ENCODE data around the gene ECE1.

Gene ECE1

GRCh38 chr1:21313203-21313885 is 23.1 kb upstream of the ECE1 start:
- Histone ChIP-seq H3K9me3 (ENCODE audit: severe bottlenecking) (no peaks in the 10 kb centered on the region), H3K27me3 (ENCODE audit: insufficient read depth, low read depth, severe bottlenecking) (no peaks in the 10 kb centered on the region), H3K4me3 (ENCODE audit: low read depth, low read length) (no peak overlapping the region), H3K27ac (no peak overlapping the region), H3K36me3 (no peaks in the 10 kb centered on the region)
- no peak for DNase-seq
- TF ChIP-seq, protein P1, sequence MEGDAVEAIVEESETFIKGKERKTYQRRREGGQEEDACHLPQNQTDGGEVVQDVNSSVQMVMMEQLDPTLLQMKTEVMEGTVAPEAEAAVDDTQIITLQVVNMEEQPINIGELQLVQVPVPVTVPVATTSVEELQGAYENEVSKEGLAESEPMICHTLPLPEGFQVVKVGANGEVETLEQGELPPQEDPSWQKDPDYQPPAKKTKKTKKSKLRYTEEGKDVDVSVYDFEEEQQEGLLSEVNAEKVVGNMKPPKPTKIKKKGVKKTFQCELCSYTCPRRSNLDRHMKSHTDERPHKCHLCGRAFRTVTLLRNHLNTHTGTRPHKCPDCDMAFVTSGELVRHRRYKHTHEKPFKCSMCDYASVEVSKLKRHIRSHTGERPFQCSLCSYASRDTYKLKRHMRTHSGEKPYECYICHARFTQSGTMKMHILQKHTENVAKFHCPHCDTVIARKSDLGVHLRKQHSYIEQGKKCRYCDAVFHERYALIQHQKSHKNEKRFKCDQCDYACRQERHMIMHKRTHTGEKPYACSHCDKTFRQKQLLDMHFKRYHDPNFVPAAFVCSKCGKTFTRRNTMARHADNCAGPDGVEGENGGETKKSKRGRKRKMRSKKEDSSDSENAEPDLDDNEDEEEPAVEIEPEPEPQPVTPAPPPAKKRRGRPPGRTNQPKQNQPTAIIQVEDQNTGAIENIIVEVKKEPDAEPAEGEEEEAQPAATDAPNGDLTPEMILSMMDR (IDR thresholded peaks at IDR 0.05; ENCODE audit: low read depth, low read length), result no peak

DNA sequence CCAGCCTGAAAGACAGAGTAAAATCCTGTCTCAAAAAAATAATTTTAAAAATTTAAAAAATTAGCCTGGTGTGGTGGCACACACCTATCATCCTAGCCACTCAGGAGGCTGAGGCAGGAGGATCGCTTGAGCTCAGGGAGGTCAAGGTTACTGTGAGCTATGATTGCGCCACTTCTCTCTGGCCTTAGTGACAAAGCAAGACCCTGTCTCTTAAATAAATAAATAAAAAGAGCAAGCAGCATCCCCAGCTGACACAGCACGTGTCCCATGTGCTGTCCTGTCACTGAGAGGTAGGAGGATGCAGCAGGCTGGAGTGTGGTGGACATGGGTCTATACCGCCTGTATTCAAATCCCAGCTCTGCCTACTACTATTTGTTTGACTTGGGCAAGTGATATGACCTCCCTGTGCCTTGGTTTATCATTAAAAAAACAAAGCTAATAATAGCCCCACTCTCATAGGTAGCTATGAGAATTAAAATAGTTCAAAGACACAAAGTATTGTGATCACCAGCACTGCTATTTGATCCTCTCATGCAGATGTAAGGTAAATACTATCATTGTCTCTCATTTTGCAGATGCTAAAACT is 22.2 kb upstream of the ECE1 start:
- H3K27me3 ChIP-seq (ENCODE audit: insufficient read depth, low read depth, severe bottlenecking), result no peaks in the 10 kb centered on the region
- TF ChIP-seq, protein P1 (IDR thresholded peaks at IDR 0.05; ENCODE audit: low read depth, low read length), result no peak
- no peaks in the 10 kb centered on the region for H3K36me3 ChIP-seq
- H3K27ac ChIP-seq, result no peak overlapping the region
- H3K4me3 ChIP-seq (ENCODE audit: low read depth, low read length), result no peak overlapping the region
- no peaks in the 10 kb centered on the region for H3K9me3 ChIP-seq (ENCODE audit: severe bottlenecking)
- DNase-seq, result no peak

DNA sequence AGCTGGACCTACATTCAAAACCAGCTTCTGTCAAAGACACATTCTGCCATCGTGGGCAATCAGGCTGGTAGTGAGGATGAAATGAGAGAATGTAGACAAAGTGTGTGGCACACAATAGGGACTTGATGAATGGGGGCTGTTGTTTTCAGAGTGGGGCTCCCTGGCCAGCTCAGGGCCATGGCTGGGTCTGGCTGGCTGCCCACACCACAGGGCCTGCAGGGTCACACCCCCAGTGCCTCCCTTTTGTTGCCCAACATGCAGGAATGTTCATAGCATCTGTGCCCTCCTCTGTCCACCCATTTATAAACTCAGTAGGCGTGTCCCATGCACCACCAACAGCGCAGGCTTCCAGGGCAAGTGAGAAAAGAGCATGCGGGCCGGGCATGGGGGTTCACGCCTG is 20.8 kb upstream of the ECE1 start:
- H3K27me3 ChIP-seq (ENCODE audit: insufficient read depth, low read depth, severe bottlenecking), result no peaks in the 10 kb centered on the region
- no peak overlapping the region for H3K4me3 ChIP-seq (ENCODE audit: low read depth, low read length)
- no peak overlapping the region for H3K27ac ChIP-seq
- no peak for DNase-seq
- H3K36me3 ChIP-seq, result no peaks in the 10 kb centered on the region
- TF ChIP-seq, protein P1 (IDR thresholded peaks at IDR 0.05; ENCODE audit: low read depth, low read length), result no peak
- H3K9me3 ChIP-seq (ENCODE audit: severe bottlenecking), result no peaks in the 10 kb centered on the region

DNA sequence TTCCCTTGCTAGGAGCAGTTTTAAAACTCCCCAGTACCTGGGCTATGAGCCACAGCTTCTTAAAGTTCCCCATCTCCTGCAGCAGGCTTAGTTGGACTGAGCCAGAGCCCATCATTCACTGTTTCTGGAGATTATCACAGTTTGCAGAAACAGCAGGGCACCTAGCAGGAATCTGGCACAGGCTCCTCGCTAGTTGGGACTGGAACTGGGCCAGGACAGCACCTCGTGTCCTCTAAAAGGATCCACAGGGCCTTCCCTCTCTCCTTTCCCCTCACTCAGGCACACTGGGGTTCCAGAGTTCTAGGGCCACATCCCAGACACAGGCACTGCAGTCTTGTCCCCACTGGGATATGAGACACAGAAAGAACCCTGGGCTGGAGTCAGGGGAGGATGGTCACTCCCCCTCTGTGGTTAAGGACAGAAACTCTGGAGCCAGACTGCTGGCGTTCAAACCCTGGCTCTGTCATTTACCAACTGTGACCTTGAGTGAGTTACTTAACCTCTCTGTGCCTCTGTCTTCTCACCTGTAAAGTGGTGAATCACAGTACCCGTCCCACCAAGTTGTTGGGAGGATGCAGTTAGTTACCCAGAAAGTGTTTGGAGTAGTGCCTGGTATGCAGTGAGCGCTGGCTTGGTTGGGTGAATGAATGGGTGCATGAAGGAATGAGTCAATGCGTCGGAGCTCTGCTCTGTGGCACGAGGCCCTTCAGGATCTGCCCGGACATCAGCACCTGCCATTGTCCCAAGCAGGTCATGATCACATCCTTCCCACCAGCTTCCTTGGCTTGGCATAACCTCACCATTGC is 18.8 kb upstream of the ECE1 start:
- DNase-seq, result peak; percentile 28
- Histone ChIP-seq H3K9me3 (ENCODE audit: severe bottlenecking) (no peaks in the 10 kb centered on the region), H3K27ac (peak overlapping the region; percentile 36), H3K36me3 (no peaks in the 10 kb centered on the region), H3K27me3 (ENCODE audit: insufficient read depth, low read depth, severe bottlenecking) (no peaks in the 10 kb centered on the region), H3K4me3 (ENCODE audit: low read depth, low read length) (no peak overlapping the region)
- TF ChIP-seq, protein P1 (IDR thresholded peaks at IDR 0.05; ENCODE audit: low read depth, low read length), result no peak

DNA sequence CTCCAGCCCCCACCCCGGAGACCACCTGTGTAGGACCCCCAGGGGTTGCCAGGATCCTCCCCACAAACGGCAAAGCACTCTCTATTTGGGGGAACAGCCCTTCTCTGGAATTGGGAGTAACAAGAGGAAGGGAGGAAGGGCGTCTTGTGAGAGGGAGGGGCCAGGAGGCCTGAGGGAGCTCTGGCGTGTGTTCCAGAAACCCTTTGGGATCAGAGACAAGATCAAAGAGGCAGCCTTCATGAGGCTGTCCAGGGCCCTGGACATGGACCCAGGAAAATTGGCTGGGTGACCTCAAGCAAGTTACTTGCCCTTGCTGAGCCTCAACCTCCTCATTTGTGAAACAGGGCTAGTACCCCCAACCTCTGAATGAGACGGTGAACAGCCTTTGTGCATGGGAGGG is 18.1 kb upstream of the ECE1 start:
- DNase-seq, result no peak
- Histone ChIP-seq H3K27ac (no peak overlapping the region), H3K9me3 (ENCODE audit: severe bottlenecking) (no peaks in the 10 kb centered on the region), H3K27me3 (ENCODE audit: insufficient read depth, low read depth, severe bottlenecking) (no peaks in the 10 kb centered on the region), H3K4me3 (ENCODE audit: low read depth, low read length) (no peak overlapping the region), H3K36me3 (no peaks in the 10 kb centered on the region)
- TF ChIP-seq, protein P1 (IDR thresholded peaks at IDR 0.05; ENCODE audit: low read depth, low read length), result no peak

All from WERI-Rb-1 (cell line).